Gastrocnemius medialis (tissue), 4 donors: Measurements from ENCODE around the gene KDM4B.

ENCODE experiments used
- POLR2A ChIP-seq, 2 donors: fragments of 450-650 bp; IDR thresholded peaks; one replicate each; pipeline ENCODE4 v1.6.1; 2017; ENCODE audit warnings: antibody characterized with exemption in 2 of 2, mild to moderate bottlenecking in 2 of 2, moderate library complexity in 2 of 2
- TF ChIP-seq, protein P1 (sequence below), 5 experiments: fragments of 450-650 bp in 3 of 5; fragments of 200-600 bp in 2 of 5; sonication (generic) in 2 of 5; IDR thresholded peaks in 4 of 5; conservative IDR thresholded peaks in 1 of 5; 1 replicate in 4 of 5; 2 replicates in 1 of 5; pipeline ENCODE4 v1.5.1; 2016 to 2019; ENCODE audit warnings: antibody characterized with exemption in 5 of 5, mild to moderate bottlenecking in 3 of 5, moderate library complexity in 3 of 5

- TF ChIP-seq POLR2A (IDR thresholded peaks at IDR 0.05), result no peak
- TF ChIP-seq, protein P1, sequence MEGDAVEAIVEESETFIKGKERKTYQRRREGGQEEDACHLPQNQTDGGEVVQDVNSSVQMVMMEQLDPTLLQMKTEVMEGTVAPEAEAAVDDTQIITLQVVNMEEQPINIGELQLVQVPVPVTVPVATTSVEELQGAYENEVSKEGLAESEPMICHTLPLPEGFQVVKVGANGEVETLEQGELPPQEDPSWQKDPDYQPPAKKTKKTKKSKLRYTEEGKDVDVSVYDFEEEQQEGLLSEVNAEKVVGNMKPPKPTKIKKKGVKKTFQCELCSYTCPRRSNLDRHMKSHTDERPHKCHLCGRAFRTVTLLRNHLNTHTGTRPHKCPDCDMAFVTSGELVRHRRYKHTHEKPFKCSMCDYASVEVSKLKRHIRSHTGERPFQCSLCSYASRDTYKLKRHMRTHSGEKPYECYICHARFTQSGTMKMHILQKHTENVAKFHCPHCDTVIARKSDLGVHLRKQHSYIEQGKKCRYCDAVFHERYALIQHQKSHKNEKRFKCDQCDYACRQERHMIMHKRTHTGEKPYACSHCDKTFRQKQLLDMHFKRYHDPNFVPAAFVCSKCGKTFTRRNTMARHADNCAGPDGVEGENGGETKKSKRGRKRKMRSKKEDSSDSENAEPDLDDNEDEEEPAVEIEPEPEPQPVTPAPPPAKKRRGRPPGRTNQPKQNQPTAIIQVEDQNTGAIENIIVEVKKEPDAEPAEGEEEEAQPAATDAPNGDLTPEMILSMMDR (IDR thresholded peaks at IDR 0.05 in 4 of 5, conservative IDR thresholded peaks at IDR 0.05 in 1 of 5), result no peak
Observed at GRCh38 chr19:5067678-5068077, 98.8 kb downstream of the KDM4B start.
